Upper lobe of left lung (tissue), 4 donors: ENCODE measurements around the gene HOXD12.

Experiments used
- EP300 ChIP-seq, 4 donors: sonication (generic); formaldehyde crosslinking; IDR thresholded peaks; one replicate each; pipeline ENCODE4 v1.5.1; 2017; ENCODE audit warnings: antibody characterized with exemption in 4 of 4, control low read depth in 2 of 4
- POLR2A ChIP-seq, 4 donors: fragments of 450-650 bp; IDR thresholded peaks; one replicate each; pipeline ENCODE4 v1.5.1; 2016 to 2017; ENCODE audit warnings: antibody characterized with exemption in 4 of 4, mild to moderate bottlenecking in 2 of 4
- POLR2AphosphoS5 ChIP-seq, 2 donors: sonication (generic); formaldehyde crosslinking; IDR thresholded peaks; one replicate each; pipeline ENCODE4 v1.5.1; 2017; ENCODE audit warnings: antibody characterized with exemption in 2 of 2
- TF ChIP-seq, protein P1 (sequence below), 6 experiments: fragments of 450-650 bp in 4 of 6; fragments of 200-600 bp in 2 of 6; sonication (generic) in 2 of 6; IDR thresholded peaks; one replicate each; pipeline ENCODE4 v1.5.1; 2016 to 2019; ENCODE audit warnings: antibody characterized with exemption in 6 of 6

DNA sequence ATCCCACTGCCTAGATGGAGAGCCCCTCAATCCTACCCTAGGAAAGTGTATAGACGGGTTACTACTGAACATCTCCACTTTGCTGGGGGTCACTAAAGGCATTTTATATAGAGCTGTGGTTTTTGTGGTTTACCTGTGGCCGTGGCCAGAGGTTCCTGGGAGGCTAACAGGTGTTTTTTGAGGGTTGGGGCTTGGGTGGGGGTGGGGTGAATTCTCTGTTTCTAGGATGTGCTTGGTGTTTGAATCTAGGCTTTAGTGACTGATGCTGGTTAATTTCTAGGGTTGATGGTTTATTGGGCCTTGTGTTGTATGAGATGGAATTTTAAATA lies 37.6 kb downstream of the HOXD12 start:
- TF ChIP-seq, protein P1, sequence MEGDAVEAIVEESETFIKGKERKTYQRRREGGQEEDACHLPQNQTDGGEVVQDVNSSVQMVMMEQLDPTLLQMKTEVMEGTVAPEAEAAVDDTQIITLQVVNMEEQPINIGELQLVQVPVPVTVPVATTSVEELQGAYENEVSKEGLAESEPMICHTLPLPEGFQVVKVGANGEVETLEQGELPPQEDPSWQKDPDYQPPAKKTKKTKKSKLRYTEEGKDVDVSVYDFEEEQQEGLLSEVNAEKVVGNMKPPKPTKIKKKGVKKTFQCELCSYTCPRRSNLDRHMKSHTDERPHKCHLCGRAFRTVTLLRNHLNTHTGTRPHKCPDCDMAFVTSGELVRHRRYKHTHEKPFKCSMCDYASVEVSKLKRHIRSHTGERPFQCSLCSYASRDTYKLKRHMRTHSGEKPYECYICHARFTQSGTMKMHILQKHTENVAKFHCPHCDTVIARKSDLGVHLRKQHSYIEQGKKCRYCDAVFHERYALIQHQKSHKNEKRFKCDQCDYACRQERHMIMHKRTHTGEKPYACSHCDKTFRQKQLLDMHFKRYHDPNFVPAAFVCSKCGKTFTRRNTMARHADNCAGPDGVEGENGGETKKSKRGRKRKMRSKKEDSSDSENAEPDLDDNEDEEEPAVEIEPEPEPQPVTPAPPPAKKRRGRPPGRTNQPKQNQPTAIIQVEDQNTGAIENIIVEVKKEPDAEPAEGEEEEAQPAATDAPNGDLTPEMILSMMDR (IDR thresholded peaks at IDR 0.05): no peak
- TF ChIP-seq POLR2A (IDR thresholded peaks at IDR 0.05) (no peak), POLR2AphosphoS5 (IDR thresholded peaks at IDR 0.05) (no peak), EP300 (IDR thresholded peaks at IDR 0.05) (no peak)
